Esophagus muscularis mucosa (tissue), 4 donors: ENCODE results near the gene KHNYN. TPM values are rescaled to one million over a fixed set of nuclear protein-coding genes. Genes with fewer than 3 reads are reported as not detected.
"Not testable (repeated sequence)": the region's sequence is repeated elsewhere in the genome, so short reads cannot be mapped to it uniquely, and the experiment has no call there.

Source experiments
- DNase-seq: peaks from one replicate; pipeline ENCODE4 v3.0.0-alpha.2; 2017; ENCODE audit errors: extremely low spot score
- H3K27ac ChIP-seq, 4 donors: fragments of 200-600 bp; sonication (generic); replicated peaks in 1 of 4; 1 replicate in 3 of 4; 2 replicates in 1 of 4; pipeline ENCODE4 v1.5.1; 2016 to 2019; ENCODE audit warnings: mild to moderate bottlenecking in 1 of 4
- H3K27me3 ChIP-seq, 4 donors: fragments of 200-600 bp; sonication (generic); one replicate each; pipeline versions ENCODE4 v1.5.1 to v1.6.0; 2016 to 2019
- H3K36me3 ChIP-seq, 4 donors: fragments of 200-600 bp; sonication (generic); one replicate each; pipeline ENCODE4 v1.5.1; 2016 to 2019
- H3K4me1 ChIP-seq, 4 donors: fragments of 200-600 bp; sonication (generic); one replicate each; pipeline ENCODE4 v1.5.1; 2016 to 2019
- H3K4me3 ChIP-seq, 4 donors: fragments of 200-600 bp; sonication (generic); 1 replicate in 2 of 4; 2 replicates in 2 of 4; pipeline ENCODE4 v1.5.1; 2016 to 2019; ENCODE audit warnings: mild to moderate bottlenecking in 4 of 4, moderate library complexity in 1 of 4
- H3K9me3 ChIP-seq, 4 donors: fragments of 200-600 bp; sonication (generic); 1 replicate in 3 of 4; 2 replicates in 1 of 4; pipeline ENCODE4 v1.5.1; 2016 to 2019
- EP300 ChIP-seq: sonication (generic); formaldehyde crosslinking; IDR thresholded peaks from one replicate; pipeline ENCODE4 v1.6.1; 2017; ENCODE audit warnings: antibody characterized with exemption
- POLR2A ChIP-seq: fragments of 450-650 bp; IDR thresholded peaks from one replicate; pipeline ENCODE4 v1.6.1; 2017; ENCODE audit warnings: antibody characterized with exemption, moderate library complexity, mild to moderate bottlenecking, low read depth
- POLR2AphosphoS5 ChIP-seq, 2 donors: sonication (generic); formaldehyde crosslinking; IDR thresholded peaks; one replicate each; pipeline ENCODE4 v1.6.1; 2017; ENCODE audit warnings: antibody characterized with exemption in 2 of 2
- WGBS: methylation state at CpG from one replicate; pipeline ENCODE4 v1.1.5; 2018; 5-methylcytosine and 5-hydroxymethylcytosine counted together
- intact Hi-C: fragments of 100-400 bp; cut with DNase I; formaldehyde crosslinking; loops from one replicate; pipeline ENCODE4 v1.15.1; 2023
- total RNA-seq, 4 donors: library from RNA; depleted of rRNA; stranded (reverse); fragments of >200 nt; gene quantifications; one replicate each; pipeline versions ENCODE4 v1.1.0 to v1.2.1, GENCODE V29; 2016
- TF ChIP-seq, protein P1 (sequence below), 3 experiments: fragments of 200-600 bp in 2 of 3; fragments of 450-650 bp in 1 of 3; sonication (generic) in 2 of 3; IDR thresholded peaks; one replicate each; pipeline ENCODE4 v1.5.1; 2017 to 2019; ENCODE audit warnings: antibody characterized with exemption in 3 of 3, mild to moderate bottlenecking in 2 of 3, moderate library complexity in 1 of 3

KHNYN gene
- total RNA-seq, 4 donors from 2014 or later, result 46.5 to 75.8 (median 58.4) TPM

DNA sequence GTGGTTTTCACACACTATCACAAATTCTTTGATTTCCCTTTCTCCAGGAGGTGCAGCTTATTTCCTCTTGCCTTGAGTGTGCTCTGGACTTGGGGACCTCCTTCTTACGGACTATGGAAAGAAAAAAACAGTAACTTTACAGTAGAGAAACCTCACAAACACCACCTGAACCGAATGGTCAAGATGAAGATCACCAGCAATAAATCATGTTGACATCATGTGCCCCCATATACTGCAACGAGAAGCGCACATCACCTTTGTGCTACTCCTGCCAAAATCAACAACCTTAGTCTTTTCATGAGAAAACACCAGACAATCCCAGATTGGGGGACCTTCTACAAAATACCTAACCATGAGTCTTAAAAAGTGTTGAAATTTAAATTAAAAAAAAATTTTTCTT lies 44.2 kb upstream of the KHNYN start:
- Histone ChIP-seq H3K4me1 (peaks cover 0 to 4% (median 0%) of the 10 kb centered on the region in 4 donors), H3K9me3 (no peaks in the 10 kb centered on the region), H3K27ac (no peak overlapping the region), H3K36me3 (no peaks in the 10 kb centered on the region), H3K27me3 (no peaks in the 10 kb centered on the region), H3K4me3 (no peak overlapping the region)
- WGBS, result 79% methylated on average over 4 of the region's 4 CpGs
- no peak for DNase-seq
- no peak for TF ChIP-seq POLR2AphosphoS5 (IDR thresholded peaks at IDR 0.05)
- no peak for TF ChIP-seq EP300
- intact Hi-C loops, result no loop called here

DNA sequence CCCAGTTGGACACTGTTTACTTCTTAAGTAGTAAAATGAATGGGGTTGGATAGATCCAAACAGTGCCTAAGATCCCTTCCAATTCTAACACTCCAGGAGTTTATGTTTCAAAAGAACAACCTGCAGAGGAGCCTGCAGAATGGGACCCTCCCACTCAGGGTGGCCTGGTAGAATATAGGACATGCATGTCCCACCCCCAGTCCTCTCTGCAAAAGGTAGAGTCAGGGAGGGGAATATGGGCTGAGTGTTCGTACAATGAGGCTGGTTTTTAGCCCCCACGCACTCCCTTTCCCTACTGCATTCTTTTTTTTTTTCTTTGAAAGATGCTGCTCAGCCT lies 42.8 kb upstream of the KHNYN start:
- H3K36me3 ChIP-seq, result no peaks in the 10 kb centered on the region

DNA sequence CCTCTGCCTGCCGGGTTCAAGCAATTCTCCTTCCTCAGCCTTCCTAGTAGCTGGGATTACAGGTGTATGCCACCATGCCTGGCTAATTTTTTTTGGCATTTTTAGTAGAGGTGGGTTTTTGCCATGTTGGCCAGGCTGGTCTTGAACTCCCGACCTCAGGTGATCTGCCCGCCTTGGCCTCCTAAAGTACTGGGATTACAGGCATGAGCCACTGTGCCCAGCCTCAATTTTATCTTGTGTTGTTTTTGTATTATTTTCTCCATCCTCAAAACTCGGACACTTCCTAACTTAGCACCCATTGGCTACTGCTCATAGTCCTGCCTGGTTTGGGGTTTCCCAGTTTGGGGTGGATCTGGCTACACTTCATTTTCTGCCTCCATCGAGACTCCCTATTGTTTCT lies 42.2 kb upstream of the KHNYN start:
- H3K4me3 ChIP-seq, H3K4me1 ChIP-seq, H3K36me3 ChIP-seq, H3K27me3 ChIP-seq, H3K27ac ChIP-seq, H3K9me3 ChIP-seq, DNase-seq, intact Hi-C loops: not testable (repeated sequence)
- 94% methylated on average over 5 of the region's 5 CpGs for WGBS

More for the DNA sequence above, 42.8 kb upstream of the KHNYN start:
- Histone ChIP-seq H3K4me1 (peaks cover 0 to 4% (median 0%) of the 10 kb centered on the region in 4 donors), H3K9me3 (no peaks in the 10 kb centered on the region), H3K27ac (no peak overlapping the region), H3K4me3 (no peak overlapping the region), H3K27me3 (peaks cover 0 to 4% (median 0%) of the 10 kb centered on the region in 4 donors)
- TF ChIP-seq POLR2AphosphoS5 (IDR thresholded peaks at IDR 0.05) (no peak), EP300 (no peak)
- TF ChIP-seq, protein P1, sequence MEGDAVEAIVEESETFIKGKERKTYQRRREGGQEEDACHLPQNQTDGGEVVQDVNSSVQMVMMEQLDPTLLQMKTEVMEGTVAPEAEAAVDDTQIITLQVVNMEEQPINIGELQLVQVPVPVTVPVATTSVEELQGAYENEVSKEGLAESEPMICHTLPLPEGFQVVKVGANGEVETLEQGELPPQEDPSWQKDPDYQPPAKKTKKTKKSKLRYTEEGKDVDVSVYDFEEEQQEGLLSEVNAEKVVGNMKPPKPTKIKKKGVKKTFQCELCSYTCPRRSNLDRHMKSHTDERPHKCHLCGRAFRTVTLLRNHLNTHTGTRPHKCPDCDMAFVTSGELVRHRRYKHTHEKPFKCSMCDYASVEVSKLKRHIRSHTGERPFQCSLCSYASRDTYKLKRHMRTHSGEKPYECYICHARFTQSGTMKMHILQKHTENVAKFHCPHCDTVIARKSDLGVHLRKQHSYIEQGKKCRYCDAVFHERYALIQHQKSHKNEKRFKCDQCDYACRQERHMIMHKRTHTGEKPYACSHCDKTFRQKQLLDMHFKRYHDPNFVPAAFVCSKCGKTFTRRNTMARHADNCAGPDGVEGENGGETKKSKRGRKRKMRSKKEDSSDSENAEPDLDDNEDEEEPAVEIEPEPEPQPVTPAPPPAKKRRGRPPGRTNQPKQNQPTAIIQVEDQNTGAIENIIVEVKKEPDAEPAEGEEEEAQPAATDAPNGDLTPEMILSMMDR (IDR thresholded peaks at IDR 0.05), result no peak
- 78% methylated on average over 2 of the region's 2 CpGs for WGBS
- DNase-seq, result no peak
- intact Hi-C loops, result no loop called here

DNA sequence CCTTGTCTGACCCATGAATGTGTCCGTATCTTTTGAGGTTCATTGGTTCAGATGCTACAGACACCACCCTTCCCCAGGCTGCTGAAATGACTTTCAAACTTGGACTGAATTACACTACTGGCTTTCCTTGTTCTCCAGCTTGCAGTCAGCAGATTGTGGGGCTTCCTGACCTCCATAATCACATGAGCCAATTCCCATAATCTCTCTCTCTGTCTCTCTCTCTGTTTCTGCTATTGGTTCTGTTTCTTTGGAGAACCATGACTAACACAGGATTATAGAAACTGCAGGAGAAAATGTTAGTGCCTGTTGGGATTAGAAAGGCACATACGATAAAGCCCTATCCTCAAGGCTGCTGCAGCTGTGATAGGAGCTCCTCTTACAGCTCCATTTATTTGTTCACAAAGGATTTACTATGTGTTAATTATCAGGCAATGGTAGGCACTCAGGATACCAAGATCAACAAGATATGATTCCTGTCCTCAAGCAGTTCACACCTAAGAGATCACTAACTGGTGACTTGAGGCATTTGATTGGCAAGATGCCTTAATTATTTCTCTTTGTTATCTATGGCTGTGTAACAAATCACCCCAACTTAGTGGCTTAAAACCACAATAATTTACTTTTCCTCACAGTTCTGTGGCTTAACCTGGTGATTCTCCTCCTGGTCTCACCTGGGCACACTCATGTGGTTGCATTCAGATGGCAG lies 41.1 kb upstream of the KHNYN start:
- H3K4me3 ChIP-seq, result no peak overlapping the region
- peaks cover 0 to 4% (median 0%) of the 10 kb centered on the region in 4 donors for H3K4me1 ChIP-seq
- no peaks in the 10 kb centered on the region for H3K36me3 ChIP-seq
- WGBS, result 79% methylated on average over 2 of the region's 2 CpGs
- no peak overlapping the region for H3K27ac ChIP-seq
- TF ChIP-seq POLR2A (no peak), EP300 (no peak), POLR2AphosphoS5 (IDR thresholded peaks at IDR 0.05) (no peak)
- TF ChIP-seq, protein P1 (IDR thresholded peaks at IDR 0.05), result no peak
- no peak for DNase-seq
- H3K27me3 ChIP-seq, result peaks cover 0 to 4% (median 0%) of the 10 kb centered on the region in 4 donors
- no peaks in the 10 kb centered on the region for H3K9me3 ChIP-seq
- intact Hi-C loops, result no loop called here

DNA sequence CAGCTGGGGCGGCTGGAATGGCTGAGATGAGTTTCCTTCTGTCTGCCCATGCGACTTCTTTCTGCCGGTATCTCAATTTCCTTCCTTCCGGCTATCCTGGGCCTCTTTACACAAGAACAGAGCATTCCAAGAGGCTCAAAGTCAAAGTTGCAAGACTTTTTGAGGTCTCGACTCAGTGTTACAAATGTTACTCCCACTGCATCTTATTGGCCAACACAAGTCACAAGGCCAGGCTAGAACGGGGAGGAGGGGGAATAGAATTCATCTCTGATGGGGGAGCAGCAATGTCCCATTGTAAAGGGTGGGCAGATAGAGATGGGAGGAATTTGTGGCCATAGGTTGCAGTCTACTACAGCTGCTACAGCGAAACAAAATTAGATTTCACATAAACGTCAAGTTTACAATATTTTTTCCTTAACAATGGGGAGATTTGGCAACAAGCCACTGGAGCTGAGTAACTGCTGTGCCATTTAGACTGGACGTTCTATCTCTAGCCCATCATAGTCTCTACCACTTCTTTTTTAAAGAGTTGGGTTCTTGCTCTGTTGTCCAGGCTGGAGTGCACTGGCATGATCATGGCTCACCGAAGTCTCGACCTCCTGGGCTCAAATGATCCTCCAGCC lies 40.4 kb upstream of the KHNYN start:
- TF ChIP-seq, protein P1 (IDR thresholded peaks at IDR 0.05), result no peak
- TF ChIP-seq EP300, result no peak
- no peak for TF ChIP-seq POLR2A
- DNase-seq, result no peak
- no peaks in the 10 kb centered on the region for H3K9me3 ChIP-seq
- peaks cover 0 to 4% (median 0%) of the 10 kb centered on the region in 4 donors for H3K4me1 ChIP-seq
- no peaks in the 10 kb centered on the region for H3K36me3 ChIP-seq
- H3K27ac ChIP-seq, result no peak overlapping the region
- H3K4me3 ChIP-seq, result no peak overlapping the region
- intact Hi-C loops, result no loop called here
- 64% methylated on average over 11 of the region's 11 CpGs for WGBS
- peaks cover 0 to 4% (median 0%) of the 10 kb centered on the region in 4 donors for H3K27me3 ChIP-seq
